H1 (cell line): ENCODE results near the gene SLC12A6. TPM values are rescaled to one million over a fixed set of nuclear protein-coding genes. Genes with fewer than 3 reads are reported as not detected.

Experiments
- CTCF ChIA-PET: fragments of 300-600 bp; sonication (Branson Sonifier 250); formaldehyde crosslinking; loops from one replicate; lab custom pipeline; 2021; ENCODE audit not compliant: partially characterized antibody; lab: Charles Lee
- POLR2A ChIA-PET: fragments of 300-600 bp; sonication (Branson Sonifier 250); formaldehyde crosslinking; loops from one replicate; lab custom pipeline; 2021; ENCODE audit warnings: inconsistent platforms; ENCODE audit not compliant: partially characterized antibody; lab: Charles Lee
- DNase-seq, 2 experiments: peaks; one replicate each; pipeline versions ENCODE4 v3.0.0 to v3.0.0-alpha.2; 2010 to 2022; ENCODE audit warnings: low spot score in 2 of 2, low read depth in 1 of 2, mixed read lengths in 1 of 2
- FAIRE-seq: peaks from 2 replicates; lab custom pipeline; 2011; peaks lifted over from hg19 to GRCh38; lab: Jason Lieb, UNC
- H2AFZ ChIP-seq: 2 replicates; pipeline ENCODE4 v1.8.1; 2012; ENCODE audit warnings: low read length, inconsistent platforms
- H2AK5ac ChIP-seq: 2 replicates; pipeline ENCODE4 v1.6.1; 2013; ENCODE audit warnings: low read depth, low read length
- H2BK120ac ChIP-seq: replicated peaks from 2 replicates; pipeline ENCODE3; 2013; ENCODE audit warnings: low read depth, low read length, inconsistent platforms
- H2BK12ac ChIP-seq: 2 replicates; pipeline ENCODE4 v1.6.1; 2013; ENCODE audit warnings: low read depth, low read length
- H2BK15ac ChIP-seq: 2 replicates; pipeline ENCODE4 v1.6.1; 2013; ENCODE audit warnings: low read length
- H2BK20ac ChIP-seq: 2 replicates; pipeline ENCODE4 v1.6.1; 2013; ENCODE audit warnings: low read length
- H2BK5ac ChIP-seq: 2 replicates; pipeline ENCODE4 v1.6.1; 2013; ENCODE audit warnings: low read depth, low read length
- H3K14ac ChIP-seq: 2 replicates; pipeline ENCODE4 v1.6.1; 2013; ENCODE audit warnings: inconsistent platforms; ENCODE audit not compliant: insufficient read length
- H3K18ac ChIP-seq: 2 replicates; pipeline ENCODE4 v1.6.1; 2013; ENCODE audit warnings: low read length; ENCODE audit errors: extremely low read depth
- H3K23ac ChIP-seq: 2 replicates; pipeline ENCODE4 v1.6.1; 2013; ENCODE audit warnings: inconsistent platforms; ENCODE audit not compliant: insufficient read length
- H3K23me2 ChIP-seq: 2 replicates; pipeline ENCODE4 v1.6.1; 2013; ENCODE audit warnings: low read depth, low read length
- H3K27ac ChIP-seq: 2 replicates; pipeline ENCODE4 v1.6.1; 2011; ENCODE audit warnings: low read depth, low read length, inconsistent platforms
- H3K27me3 ChIP-seq, 4 experiments: replicated peaks in 1 of 4; 1 replicate in 1 of 4; 2 replicates in 3 of 4; pipeline versions ENCODE4 v1.6.1 to v1.8.1; 2011 to 2013; ENCODE audit warnings: low read length in 3 of 4, mild to moderate bottlenecking in 3 of 4, inconsistent platforms in 2 of 4, mixed read lengths in 2 of 4, moderate library complexity in 1 of 4; ENCODE audit not compliant: control insufficient read depth in 3 of 4, insufficient read depth in 3 of 4; ENCODE audit errors: extremely low read depth in 1 of 4
- H3K36me3 ChIP-seq, 4 experiments: 2 replicates each; pipeline versions ENCODE4 v1.6.1 to v1.8.1; 2011 to 2013; ENCODE audit warnings: mild to moderate bottlenecking in 4 of 4, low read length in 3 of 4, moderate library complexity in 2 of 4, control low read depth in 1 of 4, inconsistent platforms in 1 of 4; ENCODE audit not compliant: insufficient read depth in 4 of 4, control insufficient read depth in 2 of 4
- H3K4ac ChIP-seq: replicated peaks from 2 replicates; pipeline ENCODE3; 2013; ENCODE audit warnings: low read length, low read depth, mixed read lengths, inconsistent platforms; ENCODE audit not compliant: insufficient read length
- H3K4me1 ChIP-seq, 4 experiments: replicated peaks in 1 of 4; 1 replicate in 1 of 4; 2 replicates in 3 of 4; pipeline versions ENCODE4 v1.6.1 to v1.8.1; 2011 to 2013; ENCODE audit warnings: low read length in 3 of 4, inconsistent platforms in 2 of 4, mixed read lengths in 1 of 4; ENCODE audit not compliant: insufficient read depth in 4 of 4, control insufficient read depth in 3 of 4
- H3K4me2 ChIP-seq, 2 experiments: 2 replicates each; pipeline versions ENCODE4 v1.6.1 to v1.8.1; 2011 to 2013; ENCODE audit warnings: low read depth in 2 of 2, low read length in 2 of 2, control low read depth in 1 of 2, inconsistent platforms in 1 of 2, mild to moderate bottlenecking in 1 of 2; ENCODE audit not compliant: insufficient read depth in 1 of 2
- H3K4me3 ChIP-seq, 4 experiments: fragments of 200-600, 300-600 bp in 1 of 4; sonication (generic), shearing (Covaris generic), sonication (Bioruptor Twin) in 1 of 4; 2 replicates each; pipeline versions ENCODE4 v1.5.1 to v1.8.1; 2011 to 2016; ENCODE audit warnings: low read length in 4 of 4, low read depth in 3 of 4, control low read depth in 2 of 4, inconsistent platforms in 2 of 4, mild to moderate bottlenecking in 2 of 4, mixed read lengths in 1 of 4, moderate library complexity in 1 of 4; ENCODE audit not compliant: insufficient read depth in 2 of 4; ENCODE audit errors: extremely low read depth in 1 of 4
- H3K56ac ChIP-seq: replicated peaks from 2 replicates; pipeline ENCODE3; 2013; ENCODE audit warnings: low read depth, mild to moderate bottlenecking, mixed read lengths, low read length, inconsistent platforms; ENCODE audit not compliant: insufficient read length
- H3K79me1 ChIP-seq: 2 replicates; pipeline ENCODE4 v1.6.1; 2013; ENCODE audit warnings: low read depth, low read length, control low read depth
- H3K79me2 ChIP-seq, 2 experiments: 2 replicates each; pipeline versions ENCODE4 v1.6.1 to v1.8.1; 2012 to 2013; ENCODE audit warnings: low read length in 2 of 2, mild to moderate bottlenecking in 2 of 2, inconsistent platforms in 1 of 2; ENCODE audit not compliant: insufficient read depth in 2 of 2, control insufficient read depth in 1 of 2
- H3K9ac ChIP-seq, 4 experiments: replicated peaks in 1 of 4; 1 replicate in 1 of 4; 2 replicates in 3 of 4; pipeline versions ENCODE4 v1.6.1 to v1.8.1; 2011 to 2013; ENCODE audit warnings: low read depth in 3 of 4, low read length in 3 of 4, control low read depth in 2 of 4, mild to moderate bottlenecking in 2 of 4, moderate library complexity in 2 of 4, inconsistent platforms in 1 of 4; ENCODE audit errors: extremely low read depth in 1 of 4
- H3K9me3 ChIP-seq, 2 experiments: 2 replicates each; pipeline versions ENCODE4 v1.6.1 to v1.8.1; 2012 to 2013; ENCODE audit warnings: mild to moderate bottlenecking in 2 of 2, moderate library complexity in 2 of 2, control low read depth in 1 of 2, inconsistent platforms in 1 of 2, low read depth in 1 of 2, low read length in 1 of 2, mixed read lengths in 1 of 2; ENCODE audit not compliant: insufficient read depth in 2 of 2
- H4K20me1 ChIP-seq, 2 experiments: replicated peaks in 1 of 2; 2 replicates each; pipeline versions ENCODE3 to v1.8.1; 2011 to 2013; ENCODE audit warnings: inconsistent platforms in 2 of 2, low read length in 2 of 2, mild to moderate bottlenecking in 1 of 2; ENCODE audit not compliant: insufficient read depth in 2 of 2, control insufficient read depth in 1 of 2
- H4K5ac ChIP-seq: 2 replicates; pipeline ENCODE4 v1.6.1; 2013; ENCODE audit warnings: low read length, low read depth, mixed read lengths, inconsistent platforms; ENCODE audit not compliant: insufficient read length
- H4K8ac ChIP-seq: 2 replicates; pipeline ENCODE4 v1.8.0; 2013; ENCODE audit warnings: mild to moderate bottlenecking, moderate library complexity, low read length, inconsistent platforms; ENCODE audit not compliant: insufficient read depth; ENCODE audit errors: extremely low read depth
- H4K91ac ChIP-seq: replicated peaks from 2 replicates; pipeline ENCODE3; 2013; ENCODE audit warnings: low read length, mixed read lengths, inconsistent platforms; ENCODE audit not compliant: insufficient read length
- POLR2AphosphoS5 ChIP-seq: IDR thresholded peaks from 2 replicates; pipeline ENCODE4 v1.6.1; 2011; ENCODE audit warnings: low read depth, low read length
- RAD21 ChIP-seq, 2 experiments: IDR thresholded peaks in 1 of 2; conservative IDR thresholded peaks in 1 of 2; 2 replicates each; pipeline ENCODE4 v1.6.1; 2011; ENCODE audit warnings: low read depth in 2 of 2, low read length in 2 of 2, improper control_type of control experiment in 1 of 2, inconsistent platforms in 1 of 2, mild to moderate bottlenecking in 1 of 2, moderate library complexity in 1 of 2
- WGBS, 2 experiments: shearing (Covaris generic) in 1 of 2; methylation state at CpG; one replicate each; pipeline versions ENCODE4 v1.1.6 to v1.1.7; 2013 to 2015; ENCODE audit warnings: low lambda C conversion rate in 2 of 2, mixed read lengths in 2 of 2, inconsistent platforms in 1 of 2, low coverage in 1 of 2, missing lambda C conversion rate in 1 of 2; ENCODE audit not compliant: insufficient replicate concordance in 2 of 2, insufficient coverage in 1 of 2, insufficient read length in 1 of 2; ENCODE audit errors: extremely low coverage in 1 of 2, missing lambda C conversion rate in 1 of 2; 5-methylcytosine and 5-hydroxymethylcytosine counted together
- polyA plus RNA-seq, 7 experiments: library from polyadenylated mRNA; depleted of rRNA in 3 of 7; stranded (reverse) in 5 of 7; unstranded in 2 of 7; fragments of >200 nt in 5 of 7; fragments of 200-250 nt in 2 of 7; gene quantifications; 1 replicate in 5 of 7; 2 replicates in 1 of 7; 4 replicates in 1 of 7; pipeline versions ENCODE4 v1.2.1 to v1.2.3, GENCODE V29; 2011 to 2013; ENCODE audit warnings: missing spikeins in 2 of 7, mixed read lengths in 2 of 7
- total RNA-seq: library from RNA; stranded (reverse); fragmentation: NEBNext Ultra II Directional; extraction: Animal tissue kit (Norgen Biotek cat#: 25700); gene quantifications from 2 replicates; pipeline ENCODE4 v1.2.1, GENCODE V29; 2021
- TF ChIP-seq, protein P1 (sequence below), 3 experiments: IDR thresholded peaks; 1 replicate in 2 of 3; 2 replicates in 1 of 3; pipeline versions ENCODE4 v1.5.1 to v1.6.1; 2011; ENCODE audit warnings: low read length in 3 of 3, mild to moderate bottlenecking in 3 of 3, inconsistent platforms in 2 of 3, low read depth in 1 of 3, moderate library complexity in 1 of 3; ENCODE audit not compliant: insufficient read depth in 1 of 3; ENCODE audit errors: control extremely low read depth in 1 of 3

SLC12A6 gene
- total and polyA plus RNA-seq, 2 of the 8 experiments (the other 6 are each of a cell fraction or from before 2014, with no cell fraction given), result 9.2 to 11.1 TPM

- Histone ChIP-seq H2BK20ac (no peak overlapping the region), H3K79me1 (no peaks in the 10 kb centered on the region), H3K18ac (no peak overlapping the region), H3K9ac (no peak overlapping the region), H3K9me3 (no peaks in the 10 kb centered on the region), H3K4me3 (no peak overlapping the region), H3K23me2 (no peaks in the 10 kb centered on the region), H2AK5ac (no peak overlapping the region), H3K27me3 (peaks cover 0 to 1% (median 0%) of the 10 kb centered on the region in 4 experiments; a peak in 1 of 7 replicates), H4K20me1 (no peaks in the 10 kb centered on the region), H4K8ac (no peak overlapping the region), H2BK12ac (no peak overlapping the region), H3K4me2 (no peak overlapping the region), H3K4me1 (peaks cover 0 to 3% (median under 1%) of the 10 kb centered on the region in 4 experiments; a peak in 3 of 7 replicates), H3K23ac (no peak overlapping the region), H2AFZ (no peak overlapping the region), H3K4ac (no peak overlapping the region), H3K27ac (no peak overlapping the region), H3K79me2 (no peaks in the 10 kb centered on the region), H4K91ac (no peak overlapping the region), H3K14ac (no peak overlapping the region), H2BK15ac (no peak overlapping the region), H3K56ac (no peak overlapping the region), H2BK120ac (no peak overlapping the region), H2BK5ac (no peak overlapping the region), H3K36me3 (peaks cover 0 to 9% (median 0%) of the 10 kb centered on the region in 4 experiments; a peak in 3 of 8 replicates), H4K5ac (no peak overlapping the region)
- TF ChIP-seq, protein P1, sequence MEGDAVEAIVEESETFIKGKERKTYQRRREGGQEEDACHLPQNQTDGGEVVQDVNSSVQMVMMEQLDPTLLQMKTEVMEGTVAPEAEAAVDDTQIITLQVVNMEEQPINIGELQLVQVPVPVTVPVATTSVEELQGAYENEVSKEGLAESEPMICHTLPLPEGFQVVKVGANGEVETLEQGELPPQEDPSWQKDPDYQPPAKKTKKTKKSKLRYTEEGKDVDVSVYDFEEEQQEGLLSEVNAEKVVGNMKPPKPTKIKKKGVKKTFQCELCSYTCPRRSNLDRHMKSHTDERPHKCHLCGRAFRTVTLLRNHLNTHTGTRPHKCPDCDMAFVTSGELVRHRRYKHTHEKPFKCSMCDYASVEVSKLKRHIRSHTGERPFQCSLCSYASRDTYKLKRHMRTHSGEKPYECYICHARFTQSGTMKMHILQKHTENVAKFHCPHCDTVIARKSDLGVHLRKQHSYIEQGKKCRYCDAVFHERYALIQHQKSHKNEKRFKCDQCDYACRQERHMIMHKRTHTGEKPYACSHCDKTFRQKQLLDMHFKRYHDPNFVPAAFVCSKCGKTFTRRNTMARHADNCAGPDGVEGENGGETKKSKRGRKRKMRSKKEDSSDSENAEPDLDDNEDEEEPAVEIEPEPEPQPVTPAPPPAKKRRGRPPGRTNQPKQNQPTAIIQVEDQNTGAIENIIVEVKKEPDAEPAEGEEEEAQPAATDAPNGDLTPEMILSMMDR (IDR thresholded peaks at IDR 0.05; ENCODE audit: control extremely low read depth in 1 of 3, insufficient read depth in 1 of 3, low read depth in 1 of 3, low read length in 3 of 3), result peak in 2 of 3 experiments; percentile 35 to 67; a peak in 2 of 4 replicates
- no peak for TF ChIP-seq POLR2AphosphoS5
- peak; percentile 38 to 41 for TF ChIP-seq RAD21 (IDR thresholded peaks at IDR 0.05 in 1 of 2, conservative IDR thresholded peaks at IDR 0.05 in 1 of 2; ENCODE audit: low read depth in 2 of 2, low read length in 2 of 2)
- FAIRE-seq (peak; percentile 55), DNase-seq (no peak)
- ChIA-PET CTCF (interaction anchor here (0.6 to 5.6 kb wide), 26 partner anchors 9 to 165 kb away, joined by 3 to 41 read pairs (median 4); partner anchors contain the start of gene LPCAT4), POLR2A (interaction anchor here (0.9 kb wide), 1 partner anchor 346 kb away, joined by 3 read pairs; no protein-coding TSS in a partner anchor)
- whole genome bisulfite sequencing, 2 experiments, result 28% methylated on average over 1 of the region's 1 CpG; no CpG with 5 or more reads in 1 of the 2 experiments
Measured at GRCh38 chr15:34241376-34242330, 95.9 kb downstream of the SLC12A6 start.
